ENCODE measurements around the gene ATXN2L.
A peak's percentile ranks its signal among the peaks of the same experiment; 100 is the strongest.

The ATXN2L gene

DNA sequence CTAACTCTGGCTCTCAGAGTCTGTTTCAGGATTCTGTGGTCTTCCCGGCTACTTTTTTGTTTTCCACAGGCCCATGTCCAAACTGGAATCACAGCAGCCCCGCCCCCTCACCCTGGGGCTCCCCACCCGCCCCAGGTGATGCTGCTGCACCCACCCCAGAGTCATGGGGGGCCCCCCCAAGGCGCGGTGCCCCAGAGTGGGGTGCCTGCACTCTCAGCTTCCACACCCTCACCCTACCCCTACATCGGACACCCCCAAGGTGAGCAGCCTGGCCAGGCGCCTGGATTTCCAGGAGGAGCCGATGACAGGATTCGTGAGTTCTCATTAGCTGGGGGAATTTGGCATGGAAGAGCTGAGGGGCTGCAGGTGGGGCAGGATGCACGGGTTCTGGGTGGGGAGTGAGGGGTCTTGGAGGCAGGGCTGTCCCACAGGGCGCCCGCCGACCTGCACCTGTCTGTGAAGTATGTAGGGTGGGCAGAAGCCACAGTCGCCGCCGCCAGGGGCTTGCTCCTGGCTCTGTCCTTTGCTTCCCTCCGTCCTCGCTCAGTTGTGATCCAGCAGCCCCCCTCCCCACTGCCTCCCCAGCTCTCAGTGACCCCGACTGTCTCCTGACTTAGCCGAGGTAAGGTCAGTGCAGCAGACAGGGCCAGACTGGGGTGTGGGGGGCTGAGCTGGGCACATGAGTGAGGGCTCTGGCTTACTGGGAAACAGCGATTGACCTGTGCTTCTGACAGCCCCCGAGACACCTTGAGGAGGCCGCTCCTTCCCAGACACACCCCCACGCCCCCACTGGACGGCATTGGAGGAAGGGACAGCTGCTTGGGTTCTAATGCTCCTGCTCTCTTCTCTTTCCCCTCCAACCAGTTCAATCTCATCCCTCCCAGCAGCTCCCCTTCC is 13.3 kb downstream of the ATXN2L start:
- in situ Hi-C loops (cut with MboI; ENCODE audit: low pct_unique_long_range_greater_than_20kb, low sequenced_read_pairs) = no loop called here
- DNase-seq = no peak

DNA sequence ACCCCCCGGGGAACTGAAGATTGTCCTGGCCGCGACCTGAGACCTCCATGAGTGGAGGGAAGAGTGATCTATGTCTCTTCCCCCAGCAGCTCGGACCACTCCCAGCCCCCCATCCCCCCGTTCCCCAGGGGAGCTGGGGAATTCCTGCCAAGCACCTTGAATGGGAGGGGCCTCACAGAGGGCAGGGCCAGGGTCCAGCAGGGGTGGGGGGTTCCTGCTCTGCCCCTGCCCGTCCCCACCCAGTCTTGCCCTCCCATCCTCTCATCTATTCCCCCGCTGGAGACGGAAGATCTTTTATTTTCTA is 13.9 kb downstream of the ATXN2L start:
- in situ Hi-C loops (cut with MboI; ENCODE audit: low pct_unique_long_range_greater_than_20kb, low sequenced_read_pairs) = no loop called here
- no peak for DNase-seq

DNA sequence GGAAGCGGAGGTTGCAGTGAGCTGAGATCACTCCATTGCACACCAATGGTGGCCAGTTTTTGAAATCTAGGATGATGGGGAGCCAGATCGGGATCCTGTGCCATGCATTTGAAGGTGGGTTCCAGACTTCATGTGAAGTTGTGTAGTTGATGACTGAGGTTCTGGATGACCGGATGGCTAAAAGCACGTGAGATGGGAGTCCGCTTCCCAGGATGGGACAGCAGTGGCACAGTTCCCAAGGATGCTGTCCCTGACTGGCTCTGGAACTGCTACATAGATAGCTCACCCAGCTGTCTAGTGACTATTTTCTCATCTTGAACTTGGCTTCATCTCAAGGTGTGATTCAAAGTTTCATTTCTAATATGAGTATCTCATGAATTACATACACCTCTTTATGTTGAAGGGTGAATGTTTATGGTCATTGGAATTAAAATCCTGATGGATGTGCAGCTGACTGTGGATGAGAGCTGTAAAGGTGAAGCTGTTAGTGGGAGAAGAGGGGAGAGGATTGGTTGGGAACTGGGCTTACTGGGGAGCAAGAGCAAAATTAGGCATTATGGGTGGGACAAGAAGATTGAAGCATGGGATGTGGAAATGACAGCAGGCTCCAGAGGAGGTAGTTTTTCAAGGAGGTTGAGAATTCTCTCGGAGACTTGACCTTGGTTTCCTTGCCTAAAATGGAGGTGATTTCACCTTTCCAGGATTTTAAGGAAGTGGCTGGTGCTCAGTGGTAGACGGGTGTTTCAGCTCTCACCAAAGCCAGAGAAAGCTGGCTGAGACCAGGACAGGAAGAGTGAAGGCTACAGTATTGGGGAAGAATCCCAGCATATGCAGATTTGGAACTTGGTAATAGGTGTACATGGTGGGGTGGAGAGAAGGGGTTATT is 15.1 kb downstream of the ATXN2L start:
- in situ Hi-C loops (cut with MboI; ENCODE audit: low pct_unique_long_range_greater_than_20kb, low sequenced_read_pairs) = no loop called here
- no peak for DNase-seq

DNA sequence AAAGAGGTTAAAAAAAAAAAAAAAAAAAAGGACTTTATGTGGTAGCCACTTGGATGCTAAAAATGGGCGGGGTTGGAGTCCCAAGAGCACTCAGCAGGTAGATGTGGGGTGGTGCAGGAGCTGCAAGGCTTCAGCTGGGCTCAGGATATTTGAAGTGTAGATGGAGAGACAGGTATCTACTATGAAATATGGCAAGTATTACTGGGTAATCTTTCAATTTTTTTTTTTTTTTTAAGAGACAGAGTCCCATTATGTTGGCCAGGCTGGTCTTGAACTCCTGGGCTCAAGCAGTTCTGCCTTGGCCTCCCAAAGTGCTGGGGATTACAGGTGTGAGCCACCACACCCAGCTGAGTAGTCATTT is 15.7 kb downstream of the ATXN2L start:
- no peak for DNase-seq
- in situ Hi-C loops (cut with MboI; ENCODE audit: low pct_unique_long_range_greater_than_20kb, low sequenced_read_pairs) = no loop called here

DNA sequence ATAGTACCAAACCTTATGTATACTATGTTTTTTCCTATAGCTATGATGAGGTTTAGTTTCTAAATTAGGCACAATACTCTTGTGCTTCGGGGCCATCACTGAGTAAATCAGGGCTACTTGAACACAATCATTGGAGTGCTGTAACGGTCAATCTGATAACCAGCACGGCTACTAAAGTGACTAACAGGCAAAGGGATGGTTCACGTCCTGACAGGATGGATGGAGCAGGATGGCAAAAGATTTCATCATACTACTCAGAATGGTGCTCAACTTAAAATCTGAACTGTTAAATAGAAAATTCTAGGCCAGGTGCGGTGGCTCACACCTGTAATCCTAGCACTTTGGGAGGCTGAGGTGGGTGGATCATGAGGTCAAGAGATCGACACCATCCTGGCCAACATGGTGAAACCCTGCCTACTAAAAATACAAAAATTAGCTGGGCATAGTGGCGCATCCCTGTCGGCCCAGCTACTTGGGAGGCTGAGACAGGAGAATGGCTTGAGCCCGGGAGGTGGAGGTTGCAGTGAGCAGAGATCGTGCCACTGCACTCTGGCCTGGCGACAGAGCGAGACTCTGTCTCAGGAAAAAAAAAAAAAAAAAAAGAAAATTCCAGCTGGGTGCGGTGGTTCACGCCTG is 16.3 kb downstream of the ATXN2L start:
- in situ Hi-C loops (cut with MboI; ENCODE audit: low pct_unique_long_range_greater_than_20kb, low sequenced_read_pairs) = no loop called here
- no peak for DNase-seq

DNA sequence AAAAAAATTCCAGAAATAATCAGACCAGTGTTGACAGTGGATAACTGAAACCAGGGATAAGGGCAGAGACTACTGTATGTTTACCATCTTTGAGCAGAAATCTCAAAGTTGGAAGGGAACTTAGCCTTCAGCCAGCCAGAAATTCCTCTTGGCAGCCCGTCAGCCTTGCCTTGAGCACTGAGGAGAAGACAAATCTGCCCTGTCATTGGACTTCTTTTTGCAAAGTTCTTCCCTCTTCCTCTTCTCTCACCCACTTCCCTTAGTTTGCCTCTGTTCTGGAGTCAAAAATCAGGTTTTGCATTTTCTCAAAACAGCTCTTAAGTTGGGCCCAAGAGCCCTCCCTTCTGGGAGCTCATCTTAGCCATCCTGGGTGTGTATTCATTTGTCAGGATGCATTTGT is 17.1 kb downstream of the ATXN2L start:
- in situ Hi-C loops (cut with MboI; ENCODE audit: low pct_unique_long_range_greater_than_20kb, low sequenced_read_pairs) = no loop called here
- no peak for DNase-seq

DNA sequence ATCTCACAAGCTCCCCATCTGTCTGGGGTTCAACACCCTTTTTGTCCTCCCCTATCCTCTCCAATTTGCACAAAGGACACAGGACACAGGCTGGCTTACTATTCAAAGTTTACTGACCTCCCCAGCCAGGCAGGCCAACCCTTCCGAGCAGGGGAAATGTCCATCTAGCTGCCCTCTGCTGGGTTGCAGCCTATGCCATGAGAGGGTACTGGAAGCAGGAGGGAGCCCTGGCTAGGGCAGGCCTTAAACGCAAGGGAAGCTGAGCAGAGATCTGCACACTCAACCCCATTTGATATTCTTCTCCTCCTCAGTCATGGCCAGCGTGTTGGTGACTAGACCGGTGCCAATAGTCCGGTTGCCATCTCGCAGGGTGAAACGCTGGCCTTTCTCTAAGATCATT is 19.9 kb downstream of the ATXN2L start:
- in situ Hi-C loops (cut with MboI; ENCODE audit: low pct_unique_long_range_greater_than_20kb, low sequenced_read_pairs) = no loop called here
- DNase-seq = no peak

DNA sequence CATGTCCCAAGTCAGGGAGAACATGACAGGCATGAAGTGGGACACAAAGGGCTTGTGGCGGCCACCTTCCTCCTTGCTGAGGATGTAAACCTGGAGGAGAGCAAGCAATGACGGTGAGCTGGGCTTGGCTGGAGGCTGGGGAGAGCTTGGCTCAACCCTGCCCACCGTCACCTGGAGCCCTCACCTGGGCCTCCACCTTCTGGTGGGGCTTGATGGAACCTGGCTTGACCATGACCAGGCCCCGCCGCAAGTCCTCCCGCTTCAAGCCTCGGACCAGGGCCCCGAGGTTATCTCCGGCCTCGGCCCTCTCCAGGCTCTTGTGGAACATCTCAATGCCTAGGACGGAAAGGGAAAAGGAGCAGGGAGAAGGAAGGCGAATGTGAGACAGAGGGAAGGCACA is 21.0 kb downstream of the ATXN2L start:
- DNase-seq = no peak
- in situ Hi-C loops (cut with MboI; ENCODE audit: low pct_unique_long_range_greater_than_20kb, low sequenced_read_pairs) = no loop called here

DNA sequence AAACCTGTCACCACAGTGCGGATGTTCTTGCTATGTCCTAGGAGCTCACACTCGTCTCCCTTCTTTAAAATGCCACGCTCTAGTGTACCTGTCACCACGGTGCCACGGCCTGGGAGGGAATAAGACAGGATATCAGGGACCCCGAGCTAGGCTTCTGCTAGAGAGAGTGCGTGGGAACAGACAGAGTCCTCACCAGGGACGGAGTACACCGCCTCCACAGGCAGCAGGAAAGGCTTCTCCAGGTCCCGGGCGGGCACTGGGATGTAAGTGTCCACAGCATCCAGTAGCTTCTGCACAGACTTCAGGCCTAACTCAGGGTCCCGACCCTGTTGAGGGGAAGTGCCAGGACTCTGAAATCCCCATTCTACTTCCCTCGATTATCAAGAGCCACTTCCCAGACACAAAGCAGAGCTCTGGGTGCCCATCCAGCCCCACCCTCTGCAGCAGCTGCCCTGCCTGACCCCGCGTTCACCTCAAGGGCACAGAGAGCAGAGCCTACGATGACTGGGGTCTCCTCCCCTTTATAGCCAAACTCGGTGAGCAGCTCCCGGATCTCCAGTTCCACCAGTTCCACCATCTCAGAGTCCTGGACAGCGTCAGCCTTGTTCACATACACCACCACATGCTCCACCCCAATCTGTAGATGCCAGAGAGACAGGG is 21.6 kb downstream of the ATXN2L start:
- no peak for DNase-seq
- in situ Hi-C loops (cut with MboI; ENCODE audit: low pct_unique_long_range_greater_than_20kb, low sequenced_read_pairs) = no loop called here

DNA sequence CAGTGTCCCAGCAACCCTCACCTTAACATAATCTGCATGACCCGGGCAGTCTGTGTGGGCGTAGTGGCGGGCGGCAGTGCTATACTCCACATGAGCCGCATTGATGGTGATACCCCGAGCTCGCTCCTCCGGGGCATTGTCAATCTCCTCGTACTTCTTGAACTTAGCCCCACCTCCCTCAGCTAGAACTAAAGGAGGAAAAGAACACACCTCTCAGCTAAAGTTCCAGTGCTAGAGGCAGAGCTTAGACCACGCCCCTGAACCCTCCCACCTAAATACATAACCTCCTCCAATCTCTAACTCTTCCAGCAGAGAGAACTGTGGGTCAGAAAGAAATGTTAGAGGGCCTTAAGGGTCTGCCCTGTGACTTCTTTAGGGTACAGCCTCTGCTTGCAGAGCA is 22.5 kb downstream of the ATXN2L start:
- in situ Hi-C loops (cut with MboI; ENCODE audit: low pct_unique_long_range_greater_than_20kb, low sequenced_read_pairs) = no loop called here
- peak; percentile 73 for DNase-seq

DNA sequence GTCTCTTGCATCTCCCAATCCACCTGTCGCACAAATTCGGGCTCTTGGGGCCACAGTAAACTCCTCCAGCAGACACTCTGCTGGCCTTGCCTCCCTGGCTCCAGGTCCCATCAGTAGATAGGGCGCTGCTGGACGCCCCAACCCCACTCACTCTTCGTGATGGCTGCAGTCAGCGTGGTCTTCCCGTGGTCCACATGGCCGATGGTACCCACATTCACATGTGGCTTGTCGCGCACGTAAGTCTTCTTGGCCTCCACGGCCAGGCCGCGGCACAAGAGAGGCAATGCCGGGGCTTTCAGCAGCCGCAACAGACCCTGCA is 22.9 kb downstream of the ATXN2L start:
- DNase-seq = no peak
- in situ Hi-C loops (cut with MboI; ENCODE audit: low pct_unique_long_range_greater_than_20kb, low sequenced_read_pairs) = no loop called here

DNA sequence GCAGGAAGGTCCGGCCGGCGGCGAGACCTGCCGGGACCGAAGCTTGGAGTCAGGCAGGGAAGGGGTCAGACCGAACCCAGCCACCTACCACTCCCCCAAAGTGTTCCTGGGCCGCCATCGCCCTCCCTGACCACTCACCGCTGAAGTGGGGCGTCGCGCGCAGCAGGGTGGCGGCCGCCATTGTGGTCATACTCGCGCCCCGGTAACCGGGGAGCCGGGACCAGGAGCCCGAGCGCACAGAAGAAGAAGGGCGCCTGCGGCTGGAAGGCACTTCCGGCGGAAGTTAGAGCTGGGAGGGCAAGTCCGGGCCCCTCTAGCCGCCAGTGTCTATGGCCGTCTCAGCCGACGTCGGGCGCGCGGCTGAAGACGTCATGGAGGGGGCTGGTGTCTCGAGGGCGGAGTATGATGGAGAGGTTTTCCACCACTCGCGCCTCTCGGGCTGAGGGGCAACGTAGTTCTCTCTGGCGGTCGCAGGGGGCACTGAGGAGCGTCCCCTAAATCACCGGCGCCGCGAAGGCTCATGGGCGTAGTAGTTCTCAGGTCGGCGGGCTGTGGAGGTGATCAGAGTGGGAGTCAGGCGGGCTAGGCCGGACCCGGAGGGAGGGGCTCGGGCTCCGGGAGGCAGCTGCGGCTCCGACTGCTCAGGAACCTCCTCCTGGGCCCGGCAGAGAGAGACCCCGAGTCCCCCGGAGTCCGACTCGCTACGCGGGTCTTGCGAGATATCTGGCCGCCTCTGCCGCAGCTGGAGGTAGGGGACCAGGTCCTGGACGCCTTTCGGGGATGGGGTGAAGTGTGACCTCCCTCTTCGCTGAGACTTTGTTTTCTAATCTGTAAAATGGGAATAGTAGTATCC is 23.5 kb downstream of the ATXN2L start, which contains the start of gene TUFM:
TSS of gene TUFM (minus strand) at position 269 of the 853 bp plus-strand sequence. CDS start at position 190, 79 bp downstream.
- in situ Hi-C loops (cut with MboI; ENCODE audit: low pct_unique_long_range_greater_than_20kb, low sequenced_read_pairs) = no loop called here
- peak; percentile 100 for DNase-seq

DNA sequence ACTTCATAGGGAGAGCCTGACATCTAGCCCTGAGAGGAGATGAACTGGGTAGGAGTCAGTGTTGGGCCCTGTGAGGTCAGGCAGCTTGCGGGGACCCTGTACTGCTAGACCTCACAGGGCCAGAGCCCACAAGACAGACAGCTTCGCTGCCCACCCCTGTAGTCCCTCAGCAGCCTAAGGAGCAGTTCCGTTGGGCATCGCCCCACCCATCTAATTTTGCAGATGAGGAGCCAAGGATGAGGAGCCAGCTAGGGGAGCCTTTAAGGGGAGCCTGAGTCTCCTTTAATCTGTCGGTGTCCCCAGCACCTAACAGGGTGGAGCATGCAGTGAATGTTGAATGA is 24.1 kb downstream of the ATXN2L start:
- in situ Hi-C loops (cut with MboI; ENCODE audit: low pct_unique_long_range_greater_than_20kb, low sequenced_read_pairs) = no loop called here
- DNase-seq = no peak

DNA sequence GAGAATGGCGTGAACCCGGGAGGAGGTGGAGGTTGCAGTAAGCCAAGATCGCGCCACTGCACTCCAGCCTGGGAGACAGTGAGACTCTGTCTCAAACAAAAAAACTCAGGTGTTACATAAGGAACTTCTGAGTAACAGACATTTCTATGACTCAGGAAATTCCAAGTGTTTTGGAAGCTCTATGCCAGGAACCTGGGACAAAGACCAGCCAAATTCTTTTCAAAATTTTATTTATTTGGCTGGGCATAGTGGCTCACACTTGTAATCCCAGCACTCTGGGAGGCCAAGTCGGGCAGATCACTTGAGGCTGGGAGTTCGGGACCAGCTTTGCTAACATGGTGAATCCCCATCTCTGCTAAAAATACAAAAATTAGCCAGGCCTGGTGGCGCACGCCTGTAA is 35.6 kb downstream of the ATXN2L start:
- DNase-seq = no peak
- in situ Hi-C loops (cut with MboI; ENCODE audit: low pct_unique_long_range_greater_than_20kb, low sequenced_read_pairs) = no loop called here

DNA sequence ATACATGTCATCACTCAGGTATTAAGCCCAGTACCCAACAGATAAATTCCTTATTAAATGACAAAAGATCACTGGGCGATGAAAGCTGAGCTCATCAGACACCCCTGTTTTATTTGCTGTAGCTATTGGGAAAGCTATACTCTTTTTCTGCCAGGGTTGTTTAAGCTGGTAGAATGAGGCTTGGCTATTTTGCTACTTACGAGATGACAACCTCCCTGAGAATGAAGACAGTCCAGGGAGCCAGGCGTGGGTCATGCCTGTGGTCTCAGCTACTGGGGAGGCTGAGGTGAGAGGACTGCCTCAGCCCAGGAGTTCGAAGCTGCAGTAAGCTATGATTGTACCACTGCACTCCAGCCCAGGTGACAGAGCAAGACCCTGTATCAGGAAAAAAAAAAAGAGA is 36.5 kb downstream of the ATXN2L start:
- in situ Hi-C loops (cut with MboI; ENCODE audit: low pct_unique_long_range_greater_than_20kb, low sequenced_read_pairs) = no loop called here
- DNase-seq = no peak

DNA sequence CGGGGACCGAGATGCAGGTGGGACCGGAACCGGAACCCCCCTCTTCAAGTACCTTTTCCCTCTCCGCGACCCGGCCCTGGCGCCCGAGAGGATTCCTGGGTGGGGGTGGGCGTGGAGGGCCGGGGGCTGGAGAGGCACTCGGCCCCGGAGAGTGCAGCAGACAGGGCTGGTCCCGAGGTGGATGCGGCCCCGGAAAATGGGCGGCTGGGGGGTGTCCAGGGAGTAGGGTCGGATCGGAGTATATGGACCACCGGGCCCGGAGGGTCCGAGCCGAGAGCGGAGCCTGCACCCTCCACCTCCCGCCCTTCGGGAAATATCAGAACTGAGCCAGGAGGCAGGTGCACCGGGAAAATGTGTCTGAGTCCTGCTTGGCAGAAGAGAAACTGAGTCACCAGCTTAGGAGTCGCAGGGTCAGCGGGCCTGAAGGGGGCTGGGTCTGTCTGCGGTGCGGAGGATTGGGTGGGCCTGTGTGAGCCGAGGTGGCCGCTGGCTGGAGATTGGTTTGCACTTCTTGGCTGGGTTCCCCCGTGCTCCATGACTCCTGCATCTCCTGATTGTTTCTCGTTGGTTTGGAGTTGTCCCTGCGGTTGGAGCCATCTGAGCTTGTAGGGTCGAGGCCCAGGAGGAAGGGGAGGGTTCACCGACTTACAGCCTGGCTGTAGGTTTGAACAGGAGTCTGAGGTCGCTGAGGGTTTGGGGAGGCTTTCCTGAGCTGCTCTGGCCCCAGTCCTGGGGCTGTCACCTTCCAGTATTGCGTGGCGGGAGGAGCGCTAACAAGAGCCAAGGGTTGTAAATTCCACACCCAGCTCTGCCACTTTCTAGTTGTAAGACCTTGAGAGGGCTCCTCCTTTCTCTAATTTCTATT is 41.4 kb downstream of the ATXN2L start:
- in situ Hi-C loops (cut with MboI; ENCODE audit: low pct_unique_long_range_greater_than_20kb, low sequenced_read_pairs) = no loop called here

DNA sequence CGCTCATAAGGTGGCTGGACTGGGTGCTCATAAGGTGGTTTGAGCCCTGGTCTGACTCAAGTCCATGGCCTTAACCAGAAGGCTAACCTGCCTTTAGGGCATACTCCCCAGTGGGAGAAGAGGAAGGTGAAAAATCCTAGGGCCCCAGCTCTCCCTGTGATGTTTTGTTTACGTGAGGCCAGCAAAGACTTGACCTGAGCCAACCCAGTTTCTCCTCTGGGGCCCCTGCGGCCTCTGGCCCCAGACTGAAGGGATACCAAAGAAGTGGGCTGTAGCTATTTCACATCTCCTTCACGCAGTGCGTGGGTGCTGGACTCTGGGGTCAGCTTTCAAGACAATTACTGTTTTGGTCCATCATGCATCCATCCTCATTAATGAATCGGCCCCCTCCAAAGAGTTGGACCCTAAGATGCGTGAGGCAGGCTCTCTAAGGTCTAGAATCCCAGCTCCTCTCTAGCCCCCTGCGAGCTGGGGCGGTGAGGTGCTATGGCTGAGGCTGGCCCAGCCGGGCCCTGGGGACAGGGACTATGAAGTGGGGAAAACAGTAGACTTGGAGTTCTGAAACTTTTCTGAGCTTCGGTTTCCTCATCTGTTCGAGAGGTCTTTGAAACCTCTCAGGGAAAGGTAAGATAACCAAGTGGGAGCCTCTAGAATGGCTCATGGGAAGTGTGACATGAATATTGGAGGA is 42.3 kb downstream of the ATXN2L start:
- DNase-seq = no peak
- in situ Hi-C loops (cut with MboI; ENCODE audit: low pct_unique_long_range_greater_than_20kb, low sequenced_read_pairs) = no loop called here

More for the DNA sequence above, 41.4 kb downstream of the ATXN2L start:
- peak; percentile 22 for DNase-seq
